IgD-negative memory B cell (primary cell): ENCODE data around the gene CARNS1. TPM values are rescaled to one million over a fixed set of nuclear protein-coding genes. Genes with fewer than 3 reads are reported as not detected.
"Not testable (repeated sequence)": the region's sequence is repeated elsewhere in the genome, so short reads cannot be mapped to it uniquely, and the experiment has no call there.

ENCODE experiments used
- H3K27ac Mint-ChIP-seq, 3 donors: one replicate each; pipeline ENCODE4 v1.8.0; 2020 to 2022; ENCODE audit warnings: mild to moderate bottlenecking in 3 of 3, mixed read lengths in 3 of 3, moderate library complexity in 1 of 3
- H3K27me3 Mint-ChIP-seq: one replicate; pipeline ENCODE4 v1.8.0; 2021; ENCODE audit warnings: mixed read lengths
- H3K36me3 Mint-ChIP-seq: one replicate; pipeline ENCODE4 v1.8.0; 2020; ENCODE audit warnings: mild to moderate bottlenecking, mixed read lengths
- H3K4me1 Mint-ChIP-seq, 3 donors: one replicate each; pipeline ENCODE4 v1.8.0; 2020 to 2022; ENCODE audit warnings: mixed read lengths in 3 of 3, mild to moderate bottlenecking in 1 of 3
- H3K4me3 Mint-ChIP-seq, 4 donors: one replicate each; pipeline ENCODE4 v1.8.0; 2020 to 2022; ENCODE audit warnings: mild to moderate bottlenecking in 4 of 4, mixed read lengths in 4 of 4, moderate library complexity in 3 of 4
- H3K9me3 Mint-ChIP-seq, 3 donors: one replicate each; pipeline ENCODE4 v1.8.0; 2020 to 2021; ENCODE audit warnings: mixed read lengths in 3 of 3, mild to moderate bottlenecking in 1 of 3
- polyA plus RNA-seq: library from polyadenylated mRNA; unstranded; fragments of 300-500 nt; fragmentation: Illumina TruSeq; gene quantifications from one replicate; pipeline ENCODE4 v1.2.3, GENCODE V29; 2021

The CARNS1 gene
- polyA plus RNA-seq, 1 donor from 2014 or later: 2.4 TPM

- Mint-ChIP-seq H3K9me3 (no peaks in the 10 kb centered on the region), H3K4me1 (peaks cover 15 to 27% (median 18%) of the 10 kb centered on the region in 3 donors), H3K36me3 (peaks cover 2% of the 10 kb centered on the region), H3K27me3 (peaks cover under 1% of the 10 kb centered on the region), H3K27ac (no peak within 1 kb of the TSS), H3K4me3 (peak within 1 kb of the TSS in 1 of 4 donors; percentile 58)
Measured at GRCh38 chr11:67455054-67455453, 39.6 kb downstream of the CARNS1 start, which contains the start of gene CABP4. TSS of gene CABP4 (plus strand) at chr11:67455354. CDS start at chr11:67455424, 70 bp downstream.

DNA sequence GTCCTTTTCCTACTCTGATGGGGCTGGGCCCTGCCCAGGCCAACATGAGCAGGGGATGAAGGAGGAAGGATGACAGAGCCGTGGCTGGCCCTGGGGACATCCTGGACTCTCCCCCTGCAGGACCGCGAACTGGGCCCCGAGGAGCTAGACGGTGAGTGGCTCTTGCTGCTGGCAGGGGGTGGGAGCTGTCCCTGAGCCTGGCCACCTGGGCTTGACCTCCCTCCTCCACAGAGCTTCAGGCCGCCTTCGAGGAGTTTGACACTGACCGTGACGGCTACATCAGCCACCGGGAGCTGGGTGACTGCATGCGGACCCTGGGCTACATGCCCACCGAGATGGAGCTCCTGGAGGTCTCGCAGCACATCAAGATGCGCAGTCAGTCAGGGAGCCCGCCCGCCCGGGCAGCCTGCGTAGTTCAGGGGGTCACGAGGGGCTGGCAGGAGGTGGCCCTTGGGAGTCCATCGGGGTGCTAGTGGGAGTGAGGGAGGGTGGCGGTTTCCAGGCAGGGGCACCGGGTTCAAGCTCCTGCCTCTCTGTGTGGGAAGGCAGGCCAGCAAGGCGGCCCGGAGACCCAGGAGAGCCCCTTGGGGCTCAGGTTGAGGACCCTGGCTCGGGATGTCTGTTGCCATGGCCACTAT, 40.7 kb downstream of the CARNS1 start:
- Mint-ChIP-seq H3K9me3 (no peaks in the 10 kb centered on the region), H3K27me3 (no peaks in the 10 kb centered on the region), H3K4me1 (peaks cover 19 to 28% (median 20%) of the 10 kb centered on the region in 3 donors), H3K36me3 (peaks cover 2% of the 10 kb centered on the region), H3K27ac (peak overlapping the region in 1 of 3 donors; percentile 80), H3K4me3 (no peak overlapping the region)

GRCh38 chr11:67457453-67457852, 42.0 kb downstream of the CARNS1 start:
- Mint-ChIP-seq H3K9me3 (no peaks in the 10 kb centered on the region), H3K4me3 (peak overlapping the region in 2 of 4 donors; percentile 47 to 84), H3K36me3 (peaks cover 2% of the 10 kb centered on the region), H3K27me3 (no peaks in the 10 kb centered on the region), H3K4me1 (peaks cover 19 to 25% (median 20%) of the 10 kb centered on the region in 3 donors), H3K27ac (peak overlapping the region; percentile 59 to 80 (median 67))

DNA sequence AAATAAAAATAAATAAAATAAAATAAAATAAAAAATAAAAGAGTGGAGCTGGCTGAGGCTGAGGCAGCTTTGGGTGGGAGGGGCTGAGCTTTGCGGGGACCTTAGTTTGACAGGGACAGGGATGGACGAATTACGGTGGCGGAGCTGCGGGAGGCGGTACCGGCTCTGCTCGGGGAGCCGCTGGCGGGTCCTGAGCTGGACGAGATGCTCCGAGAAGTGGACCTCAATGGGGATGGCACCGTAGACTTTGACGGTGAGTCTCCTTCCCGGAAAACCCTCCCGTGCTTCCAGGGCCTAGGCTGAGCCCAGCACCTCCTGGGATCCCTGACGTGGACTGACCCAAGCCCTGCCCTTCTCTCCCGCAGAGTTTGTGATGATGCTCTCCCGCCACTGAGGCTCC, 42.8 kb downstream of the CARNS1 start:
- Mint-ChIP-seq H3K9me3 (no peaks in the 10 kb centered on the region), H3K36me3 (peaks cover 2% of the 10 kb centered on the region), H3K27me3 (no peaks in the 10 kb centered on the region), H3K4me3 (no peak overlapping the region), H3K4me1 (peaks cover 20 to 28% (median 22%) of the 10 kb centered on the region in 3 donors), H3K27ac (peak overlapping the region; percentile 16 to 91 (median 79))

- no peaks in the 10 kb centered on the region for H3K9me3 Mint-ChIP-seq
- H3K27me3 Mint-ChIP-seq: no peaks in the 10 kb centered on the region
- peak overlapping the region in 3 of 4 donors; percentile 49 to 91 (median 81) for H3K4me3 Mint-ChIP-seq
- H3K4me1 Mint-ChIP-seq: peaks cover 22 to 35% (median 35%) of the 10 kb centered on the region in 3 donors
- peak overlapping the region in 2 of 3 donors; percentile 59 to 89 for H3K27ac Mint-ChIP-seq
- H3K36me3 Mint-ChIP-seq: no peaks in the 10 kb centered on the region
Measured at GRCh38 chr11:67463186-67463585, 47.7 kb downstream of the CARNS1 start.

- Mint-ChIP-seq H3K36me3 (no peaks in the 10 kb centered on the region), H3K9me3 (no peaks in the 10 kb centered on the region), H3K4me1 (peaks cover 22 to 34% (median 34%) of the 10 kb centered on the region in 3 donors), H3K4me3 (peak overlapping the region; percentile 86 to 96 (median 93)), H3K27me3 (no peaks in the 10 kb centered on the region), H3K27ac (peak overlapping the region; percentile 89 to 96 (median 96))
Measured at GRCh38 chr11:67463680-67464410, 48.4 kb downstream of the CARNS1 start.

DNA sequence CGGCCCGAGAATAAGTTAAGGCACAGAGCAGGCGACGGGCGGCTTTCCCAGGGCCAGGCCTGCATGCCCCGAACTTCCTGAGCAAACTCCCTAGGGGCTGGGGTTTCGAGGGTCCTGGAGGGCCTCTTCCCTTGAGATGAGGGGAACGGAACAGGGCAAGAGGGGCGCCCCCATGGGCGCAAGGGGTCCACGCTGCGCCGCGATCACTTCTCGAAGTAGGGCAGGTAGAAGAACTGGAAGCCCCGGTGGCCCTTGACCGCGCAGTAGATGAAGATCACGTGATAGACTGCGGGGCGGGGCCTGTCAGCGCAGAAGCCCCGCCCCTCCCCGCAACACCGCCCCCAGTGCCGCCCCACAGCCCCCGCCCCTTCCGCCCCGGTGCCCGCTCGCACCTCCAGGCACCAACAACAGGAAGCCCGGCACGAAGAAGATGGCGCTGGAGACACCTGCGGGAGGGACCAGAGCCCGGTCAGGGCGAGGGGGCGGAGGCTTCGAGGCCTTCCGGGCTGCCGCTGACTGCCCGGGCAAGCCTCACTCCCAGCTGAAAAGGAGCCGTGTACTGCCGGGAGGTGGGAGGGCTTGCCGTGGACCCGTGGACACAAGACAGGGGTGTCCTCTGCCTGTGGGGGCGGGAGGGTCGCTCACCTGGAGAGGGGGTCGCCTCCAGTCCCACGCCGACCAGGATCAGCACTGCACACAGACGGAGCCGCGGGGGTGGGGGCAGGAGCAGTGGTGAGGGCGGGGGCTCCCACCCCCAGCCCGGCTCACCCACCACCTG, 49.1 kb downstream of the CARNS1 start:
- Mint-ChIP-seq H3K9me3 (no peaks in the 10 kb centered on the region), H3K4me1 (peaks cover 17 to 29% (median 28%) of the 10 kb centered on the region in 3 donors), H3K36me3 (no peaks in the 10 kb centered on the region), H3K27me3 (no peaks in the 10 kb centered on the region), H3K4me3 (peak overlapping the region; percentile 86 to 96 (median 93)), H3K27ac (peak overlapping the region; percentile 89 to 96 (median 96))

DNA sequence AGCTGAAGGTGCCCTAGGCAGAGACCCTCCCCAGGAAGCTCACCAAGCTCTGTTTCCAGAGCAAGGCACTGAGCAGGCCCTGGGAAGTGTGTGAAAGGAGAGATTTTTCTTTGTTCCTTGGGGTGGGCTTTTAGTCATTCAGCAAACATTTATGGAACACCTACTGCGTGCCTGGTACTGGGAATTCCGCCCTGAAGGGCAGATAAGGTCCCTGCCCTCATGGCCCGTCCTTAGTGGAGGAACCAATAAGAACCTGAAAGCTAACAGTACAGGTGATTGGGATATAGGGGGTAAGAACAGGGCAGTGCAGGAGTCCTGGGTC, 49.7 kb downstream of the CARNS1 start:
- Mint-ChIP-seq H3K27ac (peak overlapping the region; percentile 89 to 96 (median 91)), H3K27me3 (no peaks in the 10 kb centered on the region), H3K9me3 (no peaks in the 10 kb centered on the region), H3K36me3 (no peaks in the 10 kb centered on the region), H3K4me3 (peak overlapping the region; percentile 86 to 96 (median 93)), H3K4me1 (peaks cover 12 to 24% (median 23%) of the 10 kb centered on the region in 3 donors)

- peak overlapping the region; percentile 89 to 96 (median 91) for H3K27ac Mint-ChIP-seq
- H3K36me3 Mint-ChIP-seq, H3K9me3 Mint-ChIP-seq, H3K27me3 Mint-ChIP-seq: not testable (repeated sequence)
- H3K4me1 Mint-ChIP-seq: peaks cover 12 to 25% (median 21%) of the 10 kb centered on the region in 3 donors
- H3K4me3 Mint-ChIP-seq: peak overlapping the region; percentile 86 to 96 (median 93)
Measured at GRCh38 chr11:67465530-67465929, 50.1 kb downstream of the CARNS1 start.

DNA sequence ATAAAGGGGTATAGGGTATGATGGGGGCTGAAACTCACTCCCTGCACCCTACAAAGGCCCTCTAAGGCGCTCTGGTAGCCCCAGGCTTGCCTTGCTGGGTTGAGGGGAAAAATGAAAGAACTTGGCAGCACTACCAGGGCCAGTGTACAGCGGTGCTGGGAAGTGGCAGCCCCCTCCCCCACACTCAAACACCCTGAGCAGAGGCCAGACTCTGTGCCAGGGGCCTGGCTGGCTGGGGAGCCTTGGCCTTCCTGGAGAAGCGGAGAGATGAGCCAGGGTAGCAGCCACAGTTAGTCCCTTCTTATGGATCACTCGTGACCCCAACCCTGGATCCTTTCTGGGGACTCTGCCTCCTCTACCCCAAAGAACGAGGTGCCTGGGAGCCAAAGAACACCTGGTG, 50.9 kb downstream of the CARNS1 start:
- Mint-ChIP-seq H3K4me3 (peak overlapping the region in 3 of 4 donors; percentile 25 to 83 (median 70)), H3K27ac (peak overlapping the region in 2 of 3 donors; percentile 73 to 89), H3K4me1 (peaks cover 12 to 28% (median 21%) of the 10 kb centered on the region in 3 donors), H3K36me3 (no peaks in the 10 kb centered on the region), H3K9me3 (no peaks in the 10 kb centered on the region), H3K27me3 (no peaks in the 10 kb centered on the region)

- H3K4me1 Mint-ChIP-seq: peaks cover 12 to 28% (median 21%) of the 10 kb centered on the region in 3 donors
- no peaks in the 10 kb centered on the region for H3K36me3 Mint-ChIP-seq
- H3K9me3 Mint-ChIP-seq: no peaks in the 10 kb centered on the region
- no peaks in the 10 kb centered on the region for H3K27me3 Mint-ChIP-seq
- H3K4me3 Mint-ChIP-seq: peak overlapping the region; percentile 83 to 98 (median 93)
- H3K27ac Mint-ChIP-seq: peak overlapping the region in 2 of 3 donors; percentile 89 to 91
Measured at GRCh38 chr11:67466962-67467771, 51.7 kb downstream of the CARNS1 start.

DNA sequence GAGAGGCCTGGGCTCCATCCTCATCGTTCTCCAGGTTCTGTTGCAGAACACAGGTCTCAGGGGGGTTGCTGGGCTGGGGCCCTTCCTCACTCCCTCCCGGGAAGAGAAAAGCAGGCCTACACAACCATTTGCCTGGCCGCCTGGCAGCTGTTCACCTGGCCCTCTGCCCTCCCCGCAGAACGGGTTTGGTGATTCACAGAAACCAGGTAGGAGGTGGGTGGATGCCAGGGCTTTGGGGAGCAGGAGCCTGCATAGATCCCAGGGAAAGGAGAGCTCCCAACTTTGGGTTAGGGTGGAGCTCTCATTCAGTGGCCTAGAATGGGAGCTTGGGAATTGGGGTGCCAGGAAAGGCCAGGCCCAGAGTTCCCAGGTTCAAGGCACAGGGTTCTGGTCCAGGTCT, 52.6 kb downstream of the CARNS1 start:
- Mint-ChIP-seq H3K9me3 (no peaks in the 10 kb centered on the region), H3K4me3 (peak overlapping the region; percentile 83 to 98 (median 93)), H3K36me3 (no peaks in the 10 kb centered on the region), H3K27me3 (no peaks in the 10 kb centered on the region), H3K4me1 (peaks cover 12 to 26% (median 19%) of the 10 kb centered on the region in 3 donors), H3K27ac (peak overlapping the region; percentile 56 to 91 (median 89))

DNA sequence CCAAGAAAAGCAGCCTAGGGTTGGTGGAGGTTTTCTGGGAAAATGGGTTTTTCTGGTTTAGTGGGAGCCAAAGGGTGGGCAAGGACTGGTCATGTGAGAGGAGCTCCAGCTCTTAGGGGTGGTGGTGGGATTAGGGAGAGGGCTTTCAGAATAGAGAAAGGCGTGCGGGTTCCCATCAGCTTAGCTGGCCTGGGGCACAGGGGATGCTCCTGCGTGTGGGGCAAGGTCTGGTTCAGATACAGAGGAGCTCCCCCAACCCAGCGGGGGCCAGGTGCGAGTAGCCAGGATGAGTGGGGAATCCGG, 52.9 kb downstream of the CARNS1 start:
- H3K4me3 Mint-ChIP-seq: peak overlapping the region; percentile 83 to 98 (median 93)
- no peaks in the 10 kb centered on the region for H3K9me3 Mint-ChIP-seq
- H3K27me3 Mint-ChIP-seq: no peaks in the 10 kb centered on the region
- peaks cover 12 to 24% (median 19%) of the 10 kb centered on the region in 3 donors for H3K4me1 Mint-ChIP-seq
- H3K36me3 Mint-ChIP-seq: no peaks in the 10 kb centered on the region
- peak overlapping the region; percentile 53 to 89 (median 56) for H3K27ac Mint-ChIP-seq
